Measurements from ENCODE around the gene SNTG2.
A peak's percentile ranks its signal among the peaks of the same experiment; 100 is the strongest.
"Not testable (repeated sequence)": the region's sequence is repeated elsewhere in the genome, so short reads cannot be mapped to it uniquely, and the experiment has no call there.

The SNTG2 gene

GRCh38 chr2:1115843-1116539, 165.3 kb downstream of the SNTG2 start:
- no peak for DNase-seq
- TF ChIP-seq POLR2A (IDR thresholded peaks at IDR 0.05; ENCODE audit: low read length) (no peak), GATA1 (IDR thresholded peaks at IDR 0.05; ENCODE audit: low read depth, low read length) (no peak)

DNA sequence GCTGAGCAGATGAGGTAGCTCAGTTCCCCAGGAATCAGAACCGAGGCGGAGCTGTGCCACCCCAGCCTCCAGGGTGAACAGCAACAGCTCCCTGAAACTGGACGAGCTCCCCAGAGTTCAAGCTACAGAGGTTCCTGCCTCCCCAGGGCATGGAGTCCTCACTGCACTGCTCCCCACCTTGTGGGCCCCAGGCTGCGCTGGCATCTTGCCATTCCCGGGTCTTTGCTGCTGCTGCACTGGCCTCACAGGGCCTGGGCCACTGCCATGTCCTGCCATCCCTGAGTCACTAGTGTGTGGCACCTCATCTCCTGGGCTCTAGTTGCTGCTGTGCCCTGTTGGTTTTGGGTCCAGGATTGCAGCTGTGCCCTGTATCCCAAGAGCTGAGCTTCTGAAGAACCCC, 166.9 kb downstream of the SNTG2 start:
- DNase-seq: no peak

DNA sequence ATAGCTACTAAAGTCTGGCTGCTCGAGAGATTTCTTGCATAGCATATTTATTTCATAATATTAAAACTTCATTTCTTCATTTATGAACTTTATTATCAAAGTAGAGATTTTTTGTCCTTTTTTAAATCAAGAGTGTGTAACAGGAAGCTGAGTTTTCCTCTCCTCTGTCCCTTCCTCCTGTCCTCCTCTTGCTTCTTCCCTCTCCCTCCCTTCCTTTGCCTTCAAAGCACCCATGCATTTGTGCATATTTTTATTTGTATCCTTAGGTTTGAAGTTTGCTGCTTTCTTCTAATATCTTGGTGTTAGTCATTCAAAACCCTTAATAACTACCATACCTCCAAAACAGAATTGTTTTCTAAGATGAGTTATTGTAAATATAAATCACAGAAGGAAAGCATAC, 174.6 kb downstream of the SNTG2 start:
- no peak for TF ChIP-seq GATA1 (IDR thresholded peaks at IDR 0.05; ENCODE audit: low read depth, low read length)
- no peak for TF ChIP-seq POLR2A (IDR thresholded peaks at IDR 0.05; ENCODE audit: low read length)
- DNase-seq: no peak

More for the DNA sequence above, 166.9 kb downstream of the SNTG2 start:
- TF ChIP-seq POLR2A (IDR thresholded peaks at IDR 0.05; ENCODE audit: low read length) (no peak), GATA1 (IDR thresholded peaks at IDR 0.05; ENCODE audit: low read depth, low read length) (no peak)

DNA sequence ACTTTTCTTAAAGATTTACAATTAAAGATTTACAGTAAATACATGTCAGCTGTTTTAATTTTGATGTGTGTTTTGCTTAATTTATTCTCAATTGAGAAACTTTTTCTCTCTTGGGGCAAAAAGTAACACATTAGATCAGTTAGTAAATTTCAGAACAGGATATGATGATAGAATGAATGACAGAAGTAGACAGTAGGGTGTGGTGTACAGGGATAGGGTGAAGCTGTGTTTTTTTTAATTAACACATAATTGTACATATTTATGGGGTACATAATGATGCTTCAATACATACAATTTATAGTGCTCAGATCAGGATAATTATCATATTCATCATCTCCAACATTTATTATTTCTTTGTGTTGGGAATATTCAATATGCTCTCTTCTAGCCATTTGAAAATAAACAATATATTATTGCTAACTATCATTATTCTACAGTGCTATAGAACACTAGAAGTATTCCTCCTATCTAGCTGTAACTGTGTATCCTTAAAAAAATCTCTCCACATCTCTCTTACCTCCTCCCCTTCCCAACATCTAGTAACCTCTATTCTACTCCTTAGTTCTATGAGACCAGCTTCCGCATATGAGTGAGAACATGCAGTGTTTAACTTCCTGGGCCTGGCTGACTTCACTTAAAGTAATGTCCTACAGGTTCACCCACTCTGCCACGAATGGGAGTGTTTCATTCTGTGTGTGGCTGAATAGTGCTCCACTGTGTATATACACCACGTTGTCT, 175.2 kb downstream of the SNTG2 start:
- TF ChIP-seq GATA1 (IDR thresholded peaks at IDR 0.05; ENCODE audit: low read depth, low read length) (no peak), POLR2A (IDR thresholded peaks at IDR 0.05; ENCODE audit: low read length) (no peak)
- DNase-seq: no peak

- no peak for DNase-seq
- TF ChIP-seq POLR2A (IDR thresholded peaks at IDR 0.05; ENCODE audit: low read length): no peak
- TF ChIP-seq GATA1 (IDR thresholded peaks at IDR 0.05; ENCODE audit: low read depth, low read length): no peak
Observed at GRCh38 chr2:1129982-1130381, 179.3 kb downstream of the SNTG2 start.

DNA sequence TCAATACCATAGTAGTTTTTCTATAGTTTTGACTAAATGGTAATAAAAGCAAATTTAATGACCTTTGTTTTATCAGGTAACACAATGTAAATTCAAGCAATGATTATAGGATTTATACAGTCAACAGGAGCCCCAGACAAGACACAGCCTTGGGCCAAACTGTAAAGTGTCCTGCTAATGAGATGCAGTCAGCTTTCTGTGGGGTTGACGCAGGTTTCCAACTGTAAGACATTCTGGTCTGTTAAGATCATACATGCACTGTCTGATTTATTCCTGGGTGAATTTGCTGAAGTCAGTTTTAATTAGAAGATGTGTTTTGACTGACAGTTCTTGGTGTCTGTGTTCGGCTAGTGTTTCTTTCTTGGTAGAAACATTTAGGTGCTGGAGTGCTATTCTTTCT, 180.3 kb downstream of the SNTG2 start:
- TF ChIP-seq GATA1 (IDR thresholded peaks at IDR 0.05; ENCODE audit: low read depth, low read length) (no peak), POLR2A (IDR thresholded peaks at IDR 0.05; ENCODE audit: low read length) (no peak)
- no peak for DNase-seq

DNA sequence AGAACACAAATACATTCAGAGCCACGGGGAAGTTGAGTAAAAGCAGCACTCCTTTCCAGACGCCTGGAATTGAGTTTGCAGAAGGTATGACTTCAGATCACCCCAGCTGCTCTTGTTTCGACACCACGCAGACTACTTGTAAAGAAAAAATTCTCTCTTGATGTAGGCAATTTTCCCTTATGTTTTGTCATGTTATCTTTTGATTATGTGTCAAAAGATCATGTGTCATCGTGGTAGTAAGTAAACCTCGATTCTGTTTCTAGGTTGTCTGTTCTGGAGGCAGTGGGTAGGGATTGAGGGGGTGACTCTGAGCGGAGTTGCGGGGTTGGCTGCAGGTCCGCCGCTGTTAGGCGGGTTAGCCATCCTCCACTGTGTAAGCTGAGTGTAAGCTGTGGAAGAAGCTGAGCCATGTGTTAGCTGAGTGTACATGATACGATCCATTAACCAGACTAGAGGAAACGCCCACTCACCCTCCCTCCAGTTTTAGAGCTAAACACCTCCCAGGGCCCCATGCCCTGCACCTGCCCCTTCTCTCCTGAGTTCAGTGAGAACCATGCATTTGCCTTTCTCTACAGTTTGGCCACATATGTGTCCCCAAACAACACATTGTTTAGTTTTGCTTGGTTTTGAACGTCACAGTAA, 181.8 kb downstream of the SNTG2 start:
- no peak for DNase-seq
- TF ChIP-seq GATA1 (IDR thresholded peaks at IDR 0.05; ENCODE audit: low read depth, low read length) (no peak), POLR2A (IDR thresholded peaks at IDR 0.05; ENCODE audit: low read length) (no peak)

DNA sequence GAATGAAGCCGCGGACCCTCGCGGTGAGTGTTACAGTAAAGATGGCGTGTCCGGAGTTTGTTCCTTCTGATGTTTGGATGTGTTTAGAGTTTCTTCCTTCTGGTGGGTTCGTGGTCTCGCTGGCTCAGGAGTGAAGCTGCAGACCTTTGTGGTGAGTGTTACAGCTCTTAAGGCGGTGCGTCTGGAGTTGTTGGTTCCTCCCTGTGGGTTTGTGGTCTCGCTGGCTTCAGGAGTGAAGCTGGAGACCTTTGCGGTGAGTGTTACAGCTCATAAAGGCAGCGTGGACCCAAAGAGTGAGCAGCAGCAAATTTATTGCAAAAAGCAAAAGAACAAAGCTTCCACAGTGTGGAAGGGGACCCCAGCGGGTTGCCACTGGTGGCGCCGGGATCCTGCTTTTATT, 183.2 kb downstream of the SNTG2 start:
- not testable (repeated sequence) for DNase-seq

- TF ChIP-seq GATA1 (IDR thresholded peaks at IDR 0.05; ENCODE audit: low read depth, low read length) (no peak), POLR2A (IDR thresholded peaks at IDR 0.05; ENCODE audit: low read length) (no peak)
Observed at GRCh38 chr2:1134629-1135028, 184.0 kb downstream of the SNTG2 start.

GRCh38 chr2:1136067-1136466, 185.4 kb downstream of the SNTG2 start:
- DNase-seq: no peak
- TF ChIP-seq POLR2A (IDR thresholded peaks at IDR 0.05; ENCODE audit: low read length) (no peak), GATA1 (IDR thresholded peaks at IDR 0.05; ENCODE audit: low read depth, low read length) (no peak)

More at GRCh38 chr2:1134629-1135028, 184.0 kb downstream of the SNTG2 start:
- no peak for DNase-seq

- DNase-seq: no peak
- TF ChIP-seq GATA1 (IDR thresholded peaks at IDR 0.05; ENCODE audit: low read depth, low read length) (no peak), POLR2A (IDR thresholded peaks at IDR 0.05; ENCODE audit: low read length) (no peak)
Observed at GRCh38 chr2:1136846-1137245, 186.2 kb downstream of the SNTG2 start.

GRCh38 chr2:1137264-1137663, 186.6 kb downstream of the SNTG2 start:
- no peak for TF ChIP-seq GATA1 (IDR thresholded peaks at IDR 0.05; ENCODE audit: low read depth, low read length)
- no peak for TF ChIP-seq POLR2A (IDR thresholded peaks at IDR 0.05; ENCODE audit: low read length)
- DNase-seq: no peak

DNA sequence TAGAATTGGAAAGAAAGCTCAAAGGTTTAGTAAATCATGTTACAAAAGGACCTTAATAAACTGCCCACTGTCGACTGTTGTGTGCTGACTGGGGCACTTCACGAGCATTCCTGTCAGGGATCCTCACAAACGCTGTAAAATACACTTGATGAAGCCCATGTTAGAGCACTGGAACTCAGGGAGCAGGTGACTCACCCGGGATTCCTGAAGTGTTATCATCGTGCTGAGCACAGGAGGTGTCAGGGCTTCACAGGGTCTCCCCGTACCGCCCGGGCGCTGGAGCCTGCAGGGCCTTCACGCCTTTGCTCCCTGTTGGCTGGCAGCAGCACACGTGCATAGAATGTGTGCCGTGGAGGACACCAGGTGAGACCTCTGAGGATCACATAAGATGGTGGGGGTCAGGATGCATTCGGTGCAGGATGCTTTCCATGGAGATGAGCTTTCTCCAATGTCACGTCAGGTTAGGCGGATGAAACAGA, 187.3 kb downstream of the SNTG2 start:
- TF ChIP-seq POLR2A (IDR thresholded peaks at IDR 0.05; ENCODE audit: low read length) (no peak), GATA1 (IDR thresholded peaks at IDR 0.05; ENCODE audit: low read depth, low read length) (no peak)
- no peak for DNase-seq

DNA sequence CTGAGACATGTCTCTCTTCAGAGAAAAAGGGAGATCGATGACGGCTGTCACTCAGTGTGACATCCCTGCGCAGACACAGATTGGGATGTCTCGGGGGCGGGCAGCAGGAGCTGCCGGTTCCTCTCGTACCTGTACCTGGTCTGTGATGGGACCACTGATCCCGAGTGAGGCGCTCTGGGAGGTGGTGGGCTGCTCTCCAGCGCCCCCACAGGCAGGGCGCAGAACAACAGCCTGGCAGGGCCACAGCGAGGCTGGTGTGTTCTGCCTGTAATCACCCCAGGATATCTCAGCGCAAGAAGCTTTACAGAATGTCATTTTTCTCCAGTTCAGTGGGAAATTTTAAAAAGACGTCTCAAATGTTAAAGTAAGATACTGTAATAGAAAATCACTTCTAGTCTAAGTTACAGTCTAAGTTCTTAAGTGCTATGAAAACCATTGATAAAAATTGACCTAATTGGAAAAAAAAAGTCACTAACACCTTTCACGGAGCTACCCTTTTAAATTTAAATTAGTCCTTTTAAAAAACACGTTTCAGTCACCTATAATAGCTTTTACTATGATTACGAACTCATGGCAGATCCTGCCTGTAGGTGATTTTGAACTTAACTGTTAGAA, 189.8 kb downstream of the SNTG2 start:
- no peak for TF ChIP-seq GATA1 (IDR thresholded peaks at IDR 0.05; ENCODE audit: low read depth, low read length)
- TF ChIP-seq POLR2A (IDR thresholded peaks at IDR 0.05; ENCODE audit: low read length): no peak
- peak; percentile 12 to 42 for DNase-seq

Measured in erythroblast (primary cell).